ENCODE results near the gene MDM2.

MDM2 gene

GRCh38 chr12:68803948-68804656 lies 3.9 kb upstream of the MDM2 start:
- no peak for TF ChIP-seq CTCF (IDR thresholded peaks at IDR 0.05; ENCODE audit: low read depth, low read length)
- TF ChIP-seq EZH2phosphoT487 (IDR thresholded peaks at IDR 0.05; ENCODE audit: low read depth): no peak
- peaks cover 11% of the 10 kb centered on the region for H3K79me2 ChIP-seq (ENCODE audit: low read length)
- no peaks in the 10 kb centered on the region for H3K4me1 ChIP-seq (ENCODE audit: low read length)
- no peaks in the 10 kb centered on the region for H3K9me3 ChIP-seq (ENCODE audit: insufficient read depth, low read length)
- H3K9ac ChIP-seq (ENCODE audit: low read length): no peak overlapping the region
- H2AFZ ChIP-seq (ENCODE audit: low read depth, low read length): no peak overlapping the region
- H3K4me3 ChIP-seq (ENCODE audit: low read length): no peak overlapping the region
- no peaks in the 10 kb centered on the region for H4K20me1 ChIP-seq (ENCODE audit: insufficient read depth, low read length)
- H3K4me2 ChIP-seq (ENCODE audit: low read length): no peak overlapping the region
- no peaks in the 10 kb centered on the region for H3K27me3 ChIP-seq (ENCODE audit: low read depth, low read length)
- H3K27ac ChIP-seq (ENCODE audit: low read length): no peak overlapping the region
- H3K36me3 ChIP-seq (replicated peaks; ENCODE audit: low read depth, low read length): peaks cover 3% of the 10 kb centered on the region

GRCh38 chr12:68804657-68805591 lies 3.1 kb upstream of the MDM2 start:
- Histone ChIP-seq H3K4me2 (ENCODE audit: low read length) (no peak overlapping the region), H4K20me1 (ENCODE audit: insufficient read depth, low read length) (no peaks in the 10 kb centered on the region), H3K4me3 (ENCODE audit: low read length) (no peak overlapping the region), H3K9ac (ENCODE audit: low read length) (no peak overlapping the region), H3K27ac (ENCODE audit: low read length) (no peak overlapping the region), H2AFZ (ENCODE audit: low read depth, low read length) (no peak overlapping the region), H3K27me3 (ENCODE audit: low read depth, low read length) (no peaks in the 10 kb centered on the region), H3K36me3 (replicated peaks; ENCODE audit: low read depth, low read length) (peaks cover 11% of the 10 kb centered on the region), H3K79me2 (ENCODE audit: low read length) (peaks cover 19% of the 10 kb centered on the region), H3K9me3 (ENCODE audit: insufficient read depth, low read length) (no peaks in the 10 kb centered on the region), H3K4me1 (ENCODE audit: low read length) (no peaks in the 10 kb centered on the region)
- TF ChIP-seq EZH2phosphoT487 (IDR thresholded peaks at IDR 0.05; ENCODE audit: low read depth): no peak
- no peak for TF ChIP-seq CTCF (IDR thresholded peaks at IDR 0.05; ENCODE audit: low read depth, low read length)

- H3K9ac ChIP-seq (ENCODE audit: low read length): no peak overlapping the region
- TF ChIP-seq CTCF (IDR thresholded peaks at IDR 0.05; ENCODE audit: low read depth, low read length) (no peak), EZH2phosphoT487 (IDR thresholded peaks at IDR 0.05; ENCODE audit: low read depth) (no peak)
- peaks cover 11% of the 10 kb centered on the region for H3K36me3 ChIP-seq (replicated peaks; ENCODE audit: low read depth, low read length)
- H3K4me3 ChIP-seq (ENCODE audit: low read length): no peak overlapping the region
- H3K79me2 ChIP-seq (ENCODE audit: low read length): peaks cover 27% of the 10 kb centered on the region
- H3K4me2 ChIP-seq (ENCODE audit: low read length): no peak overlapping the region
- H4K20me1 ChIP-seq (ENCODE audit: insufficient read depth, low read length): no peaks in the 10 kb centered on the region
- no peak overlapping the region for H3K27ac ChIP-seq (ENCODE audit: low read length)
- H2AFZ ChIP-seq (ENCODE audit: low read depth, low read length): no peak overlapping the region
- H3K27me3 ChIP-seq (ENCODE audit: low read depth, low read length): no peaks in the 10 kb centered on the region
- H3K9me3 ChIP-seq (ENCODE audit: insufficient read depth, low read length): no peaks in the 10 kb centered on the region
- no peaks in the 10 kb centered on the region for H3K4me1 ChIP-seq (ENCODE audit: low read length)
These were observed 2.3 kb upstream of the MDM2 start for GRCh38 chr12:68805592-68806120.

Measured in OCI-LY3 (cell line).